Fibroblast of skin of abdomen (primary cell): Measurements from ENCODE around the gene TLR4.
A peak's percentile ranks its signal among the peaks of the same experiment; 100 is the strongest.

ENCODE experiments used
- DNase-seq: peaks from one replicate; pipeline ENCODE4 v3.0.0-alpha.2; 2013

TLR4 gene

DNA sequence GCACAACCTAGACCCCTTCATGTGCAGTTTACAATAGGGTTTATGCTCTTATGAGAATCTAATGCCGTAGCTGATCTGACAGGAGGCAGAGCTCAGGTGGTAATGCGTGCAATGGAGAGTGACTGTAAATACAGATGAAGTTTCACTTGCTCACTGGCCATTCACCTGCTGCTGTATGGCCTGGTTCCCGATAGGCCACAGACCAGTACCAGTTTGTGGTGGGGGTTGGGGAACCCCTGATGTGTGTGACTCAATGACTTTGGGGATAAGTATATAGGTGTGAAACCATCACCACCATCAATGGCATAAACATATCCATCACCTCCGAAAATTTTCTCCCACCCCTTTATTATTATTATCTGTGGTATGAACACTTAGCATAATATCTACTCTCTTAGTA is 42.1 kb downstream of the TLR4 start:
- DNase-seq, result no peak

DNA sequence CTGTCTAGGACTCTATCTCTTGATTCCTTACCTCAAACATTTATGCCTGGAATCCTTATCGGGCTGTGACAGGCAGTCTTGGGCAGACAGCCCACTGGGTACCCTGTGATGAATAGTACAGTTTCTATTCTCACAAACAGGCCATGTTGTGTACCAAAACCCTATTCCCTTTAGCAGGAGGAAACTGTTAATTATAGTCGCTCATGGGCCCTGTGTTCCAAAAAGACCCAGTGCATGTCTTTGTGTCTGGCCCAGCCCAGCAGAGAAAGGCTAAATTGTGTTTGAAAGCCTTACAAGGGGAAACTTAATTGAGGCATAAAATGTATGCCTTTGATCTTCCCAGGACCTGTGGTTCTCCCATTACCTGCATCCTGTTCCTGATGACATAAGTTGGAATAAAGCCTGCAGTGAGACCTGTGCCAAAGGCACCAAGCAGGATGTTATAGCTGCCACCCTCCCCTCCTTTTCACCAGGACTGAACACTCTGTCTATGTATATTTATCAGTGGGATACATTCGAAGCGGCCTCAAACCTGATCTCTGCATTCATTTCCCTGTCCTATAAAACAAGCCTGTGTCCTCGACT is 43.3 kb downstream of the TLR4 start:
- DNase-seq, result no peak

DNA sequence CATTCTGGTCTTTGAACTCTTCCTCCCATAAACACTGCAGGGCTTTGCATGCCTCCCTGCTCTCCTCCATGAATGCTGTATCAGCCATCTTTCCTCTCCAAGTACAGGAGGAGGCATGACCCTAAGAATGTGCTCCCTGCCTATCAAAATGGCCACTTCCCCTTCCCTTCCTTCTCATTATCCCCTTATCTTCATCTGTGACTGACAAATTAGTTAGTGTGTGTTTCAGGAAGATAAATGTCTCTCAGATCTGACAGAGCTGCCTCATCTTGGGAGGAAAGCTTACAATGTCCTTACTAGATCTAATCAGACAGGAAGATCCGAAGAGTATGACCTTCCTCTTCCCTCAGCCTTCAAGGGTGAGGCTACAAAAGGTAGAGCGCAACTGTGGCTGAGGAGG is 46.2 kb downstream of the TLR4 start:
- no peak for DNase-seq

DNA sequence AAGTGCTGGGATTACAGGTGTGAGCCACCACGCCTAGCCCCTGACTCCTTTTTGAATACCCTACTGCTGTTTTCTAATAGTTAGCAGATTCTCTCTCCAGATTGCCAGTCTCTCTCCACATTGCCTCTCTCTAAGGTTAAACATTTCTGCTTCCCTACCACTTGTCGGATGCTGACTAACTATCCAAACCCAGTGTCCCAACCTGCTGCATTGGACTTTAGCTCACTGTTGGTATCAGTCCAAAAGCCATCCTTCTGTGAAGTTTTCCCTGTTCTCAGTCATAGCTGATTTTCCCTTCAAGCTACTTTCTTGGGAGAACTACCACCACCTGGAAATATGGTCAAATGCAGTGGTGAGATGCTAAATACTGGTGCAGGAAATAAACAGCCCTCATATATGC is 48.7 kb downstream of the TLR4 start:
- DNase-seq, result no peak

DNA sequence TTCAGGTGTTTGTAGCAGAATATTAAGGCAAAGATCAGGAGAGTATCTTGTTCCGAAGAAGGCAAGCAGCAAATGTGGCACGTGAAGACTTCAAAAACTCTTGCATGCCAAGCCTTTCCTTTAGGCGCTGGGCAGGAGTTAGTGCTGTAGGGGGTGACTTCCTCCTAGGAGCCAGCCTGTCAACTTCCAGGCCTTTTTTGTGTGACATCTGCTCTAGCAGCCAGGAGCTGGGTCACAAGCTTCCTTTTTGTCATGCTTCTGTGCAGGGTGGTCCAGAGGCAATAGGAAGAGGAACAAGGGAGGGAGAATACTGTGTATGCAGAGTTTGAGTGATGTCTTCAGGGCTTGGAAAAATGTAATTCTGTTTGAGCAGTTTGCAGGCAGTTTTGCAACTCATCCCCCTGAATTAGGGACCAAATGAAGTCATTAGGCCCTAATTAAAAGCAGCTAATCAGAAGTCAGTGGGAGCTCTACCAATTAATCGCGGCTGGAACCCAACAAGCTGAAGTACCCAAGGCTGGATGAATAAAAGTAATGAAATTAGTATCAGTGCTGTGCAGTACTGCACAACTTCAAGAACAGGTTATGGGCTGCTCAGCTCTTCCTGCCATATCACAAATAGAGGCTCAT is 53.5 kb downstream of the TLR4 start:
- no peak for DNase-seq

DNA sequence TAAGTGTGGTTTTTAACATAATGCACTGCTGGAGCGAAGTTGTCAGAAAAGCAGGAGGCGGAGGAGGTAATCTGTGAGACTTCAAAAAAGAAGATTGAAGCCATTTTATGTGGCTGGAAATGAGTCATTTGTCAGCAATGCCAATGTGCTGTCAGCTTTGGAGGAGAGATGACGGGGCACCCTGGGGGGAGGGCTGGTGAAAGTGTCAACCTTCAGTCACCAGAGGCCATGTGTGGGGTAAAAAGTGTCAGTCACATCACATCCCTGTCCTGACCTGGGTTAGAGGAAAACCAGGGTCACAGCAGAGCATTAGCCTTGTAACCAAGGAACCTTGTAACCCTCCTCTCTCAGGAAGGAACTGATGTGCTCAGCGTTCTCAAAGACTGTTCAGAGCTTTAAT is 59.1 kb downstream of the TLR4 start:
- peak; percentile 54 for DNase-seq

DNA sequence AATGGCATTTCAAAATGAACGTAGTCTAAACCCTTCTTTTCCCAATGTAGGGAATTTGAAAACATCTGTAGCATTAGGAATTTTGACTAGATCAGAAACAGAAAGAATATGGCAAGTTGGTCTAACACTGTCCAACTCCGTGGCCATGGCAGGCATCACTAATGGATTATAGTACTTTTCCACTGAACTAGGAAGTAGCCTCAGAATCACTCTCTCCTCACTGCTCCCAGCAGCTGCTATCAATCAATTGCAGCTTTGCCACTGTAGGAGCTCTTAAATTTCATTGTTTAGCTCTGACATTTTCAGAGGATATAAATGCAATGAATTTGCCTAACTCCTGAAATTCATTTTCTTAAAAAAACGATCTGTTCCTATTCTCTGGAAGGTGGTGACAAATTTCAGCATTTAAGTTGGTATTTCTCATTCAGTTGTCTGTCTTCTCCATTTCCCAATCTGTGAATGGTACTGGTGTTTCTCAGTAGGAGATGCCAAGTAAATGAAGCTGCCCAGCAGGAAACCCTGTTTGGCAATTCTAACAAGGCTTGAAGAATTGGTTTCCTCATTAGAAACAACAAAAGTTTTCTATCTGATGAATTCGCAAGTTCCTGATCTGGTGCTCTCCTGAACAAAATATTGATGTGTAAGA is 64.7 kb downstream of the TLR4 start:
- no peak for DNase-seq

DNA sequence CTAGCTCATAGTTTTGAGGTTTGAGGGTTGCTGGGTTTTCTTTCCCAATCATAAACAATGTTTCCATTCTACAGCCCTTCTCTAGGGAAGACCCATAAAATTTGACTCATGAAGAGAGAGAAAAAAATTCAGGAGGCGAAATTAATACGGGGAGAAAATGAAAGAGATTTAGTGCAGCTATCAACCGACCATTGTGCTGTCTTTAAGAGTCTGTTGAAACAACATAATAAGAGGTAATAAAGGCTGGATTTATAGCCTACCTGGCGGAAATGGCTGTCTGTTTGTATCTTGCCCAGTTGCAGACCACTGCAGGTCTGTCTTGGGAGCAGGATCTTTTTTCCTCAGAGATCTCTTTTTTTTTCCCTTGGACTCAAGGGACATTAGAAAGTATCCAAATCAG is 66.9 kb downstream of the TLR4 start:
- DNase-seq, result no peak

DNA sequence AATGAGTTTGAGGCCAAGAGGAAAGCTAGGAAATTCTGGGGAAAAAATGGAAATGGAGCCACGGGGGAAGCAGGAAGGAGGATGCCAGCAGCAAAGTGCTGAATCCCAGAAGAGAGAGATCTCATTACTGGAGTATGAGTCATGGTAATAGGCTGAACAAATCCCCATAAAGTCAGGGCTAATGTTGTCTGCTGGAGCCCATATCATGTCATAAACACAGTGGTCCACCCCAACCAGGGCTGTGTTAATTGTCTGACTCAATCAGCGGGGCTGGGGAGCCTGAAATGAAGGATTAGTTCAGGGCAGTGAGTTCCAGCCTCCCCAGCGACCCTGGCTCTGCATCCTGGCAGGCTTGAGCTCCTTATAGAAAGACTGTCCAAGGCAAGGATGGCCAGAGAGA is 68.8 kb downstream of the TLR4 start:
- peak; percentile 73 for DNase-seq
